ENCODE results near the gene CMTM3. TPM values are rescaled to one million over a fixed set of nuclear protein-coding genes. Genes with fewer than 3 reads are reported as not detected.

Gene CMTM3
- total and polyA plus RNA-seq, 2 experiments from 2014 or later, result 16.4 to 16.6 TPM

DNA sequence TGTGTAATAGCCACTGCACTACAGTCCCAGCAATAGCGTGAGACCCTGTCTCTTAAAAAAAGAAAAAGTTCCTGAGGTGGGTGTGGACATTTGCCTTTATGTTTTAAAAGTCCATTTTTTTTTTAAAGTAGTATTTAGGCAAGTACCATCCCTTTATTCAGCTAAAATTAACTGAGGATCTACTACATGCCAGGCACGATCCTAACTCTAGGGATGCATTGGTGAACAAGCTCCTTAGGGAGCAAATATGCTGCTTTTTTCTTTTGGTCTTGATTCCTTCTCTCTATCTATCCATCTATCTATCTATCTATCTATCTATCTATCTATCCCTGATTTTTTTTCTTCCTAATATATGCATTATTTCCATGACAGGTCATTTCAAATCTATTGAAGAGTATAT, 44.7 kb downstream of the CMTM3 start:
- Mint-ChIP-seq H3K27ac (no peak overlapping the region), H3K4me1 (peaks cover 23% of the 10 kb centered on the region; the same call in 2 of the 3 replicates), H3K4me3 (no peak overlapping the region), H3K27me3 (ENCODE audit: insufficient read depth, low read depth, poor library complexity) (no peaks in the 10 kb centered on the region), H3K36me3 (ENCODE audit: low read depth) (no peaks in the 10 kb centered on the region), H3K9me3 (no peaks in the 10 kb centered on the region; the same call in 2 of the 3 replicates)
- DNase-seq (ENCODE audit: low spot score), result no peak
- no peaks in the 10 kb centered on the region for H3K27me3 ChIP-seq (ENCODE audit: insufficient read depth)
- ATAC-seq, result no peak
- H3F3A ChIP-seq (replicated peaks; ENCODE audit: low read depth), result no peaks in the 10 kb centered on the region
- H2AFZ ChIP-seq, result no peak overlapping the region
- H3K27ac ChIP-seq (ENCODE audit: low read depth), result no peak overlapping the region
- no peak overlapping the region for H3K4me2 ChIP-seq
- H3K9me2 ChIP-seq (ENCODE audit: insufficient read depth), result no peaks in the 10 kb centered on the region
- H3K79me2 ChIP-seq (replicated peaks; ENCODE audit: insufficient read depth), result peaks cover 13% of the 10 kb centered on the region
- no peak overlapping the region for H3K4me3 ChIP-seq
- peaks cover 5% of the 10 kb centered on the region; the same call in 1 of the 2 replicates for H4K20me1 ChIP-seq (replicated peaks; ENCODE audit: insufficient read depth)
- H3K4me1 ChIP-seq (ENCODE audit: insufficient read depth), result peaks cover 8% of the 10 kb centered on the region
- no peaks in the 10 kb centered on the region for H3K36me3 ChIP-seq (ENCODE audit: insufficient read depth)
- TF ChIP-seq POLR2AphosphoS5 (IDR thresholded peaks at IDR 0.05; ENCODE audit: low read depth) (no peak), NANOG (IDR thresholded peaks at IDR 0.05; ENCODE audit: borderline replicate concordance) (no peak), ZNF331 (CRISPR knock-in tag; IDR thresholded peaks at IDR 0.05; ENCODE audit: low read depth) (no peak)
- TF ChIP-seq, protein P1, sequence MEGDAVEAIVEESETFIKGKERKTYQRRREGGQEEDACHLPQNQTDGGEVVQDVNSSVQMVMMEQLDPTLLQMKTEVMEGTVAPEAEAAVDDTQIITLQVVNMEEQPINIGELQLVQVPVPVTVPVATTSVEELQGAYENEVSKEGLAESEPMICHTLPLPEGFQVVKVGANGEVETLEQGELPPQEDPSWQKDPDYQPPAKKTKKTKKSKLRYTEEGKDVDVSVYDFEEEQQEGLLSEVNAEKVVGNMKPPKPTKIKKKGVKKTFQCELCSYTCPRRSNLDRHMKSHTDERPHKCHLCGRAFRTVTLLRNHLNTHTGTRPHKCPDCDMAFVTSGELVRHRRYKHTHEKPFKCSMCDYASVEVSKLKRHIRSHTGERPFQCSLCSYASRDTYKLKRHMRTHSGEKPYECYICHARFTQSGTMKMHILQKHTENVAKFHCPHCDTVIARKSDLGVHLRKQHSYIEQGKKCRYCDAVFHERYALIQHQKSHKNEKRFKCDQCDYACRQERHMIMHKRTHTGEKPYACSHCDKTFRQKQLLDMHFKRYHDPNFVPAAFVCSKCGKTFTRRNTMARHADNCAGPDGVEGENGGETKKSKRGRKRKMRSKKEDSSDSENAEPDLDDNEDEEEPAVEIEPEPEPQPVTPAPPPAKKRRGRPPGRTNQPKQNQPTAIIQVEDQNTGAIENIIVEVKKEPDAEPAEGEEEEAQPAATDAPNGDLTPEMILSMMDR (conservative IDR thresholded peaks at IDR 0.05; ENCODE audit: low read depth in 2 of 2), result no peak
- TF ChIP-seq, protein P2, sequence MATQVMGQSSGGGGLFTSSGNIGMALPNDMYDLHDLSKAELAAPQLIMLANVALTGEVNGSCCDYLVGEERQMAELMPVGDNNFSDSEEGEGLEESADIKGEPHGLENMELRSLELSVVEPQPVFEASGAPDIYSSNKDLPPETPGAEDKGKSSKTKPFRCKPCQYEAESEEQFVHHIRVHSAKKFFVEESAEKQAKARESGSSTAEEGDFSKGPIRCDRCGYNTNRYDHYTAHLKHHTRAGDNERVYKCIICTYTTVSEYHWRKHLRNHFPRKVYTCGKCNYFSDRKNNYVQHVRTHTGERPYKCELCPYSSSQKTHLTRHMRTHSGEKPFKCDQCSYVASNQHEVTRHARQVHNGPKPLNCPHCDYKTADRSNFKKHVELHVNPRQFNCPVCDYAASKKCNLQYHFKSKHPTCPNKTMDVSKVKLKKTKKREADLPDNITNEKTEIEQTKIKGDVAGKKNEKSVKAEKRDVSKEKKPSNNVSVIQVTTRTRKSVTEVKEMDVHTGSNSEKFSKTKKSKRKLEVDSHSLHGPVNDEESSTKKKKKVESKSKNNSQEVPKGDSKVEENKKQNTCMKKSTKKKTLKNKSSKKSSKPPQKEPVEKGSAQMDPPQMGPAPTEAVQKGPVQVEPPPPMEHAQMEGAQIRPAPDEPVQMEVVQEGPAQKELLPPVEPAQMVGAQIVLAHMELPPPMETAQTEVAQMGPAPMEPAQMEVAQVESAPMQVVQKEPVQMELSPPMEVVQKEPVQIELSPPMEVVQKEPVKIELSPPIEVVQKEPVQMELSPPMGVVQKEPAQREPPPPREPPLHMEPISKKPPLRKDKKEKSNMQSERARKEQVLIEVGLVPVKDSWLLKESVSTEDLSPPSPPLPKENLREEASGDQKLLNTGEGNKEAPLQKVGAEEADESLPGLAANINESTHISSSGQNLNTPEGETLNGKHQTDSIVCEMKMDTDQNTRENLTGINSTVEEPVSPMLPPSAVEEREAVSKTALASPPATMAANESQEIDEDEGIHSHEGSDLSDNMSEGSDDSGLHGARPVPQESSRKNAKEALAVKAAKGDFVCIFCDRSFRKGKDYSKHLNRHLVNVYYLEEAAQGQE (IDR thresholded peaks at IDR 0.05; ENCODE audit: unreplicated experiment), result no peak

- Histone ChIP-seq H3K4me3 (no peak overlapping the region), H3K79me2 (replicated peaks; ENCODE audit: insufficient read depth) (peaks cover 17% of the 10 kb centered on the region), H3K9me2 (ENCODE audit: insufficient read depth) (no peaks in the 10 kb centered on the region), H3K36me3 (ENCODE audit: insufficient read depth) (no peaks in the 10 kb centered on the region), H3K27me3 (ENCODE audit: insufficient read depth) (no peaks in the 10 kb centered on the region), H3K4me2 (no peak overlapping the region), H2AFZ (no peak overlapping the region), H4K20me1 (replicated peaks; ENCODE audit: insufficient read depth) (peaks cover 4% of the 10 kb centered on the region; the same call in 1 of the 2 replicates), H3K4me1 (ENCODE audit: insufficient read depth) (peaks cover 8% of the 10 kb centered on the region), H3F3A (replicated peaks; ENCODE audit: low read depth) (no peaks in the 10 kb centered on the region), H3K27ac (ENCODE audit: low read depth) (no peak overlapping the region)
- TF ChIP-seq, protein P2 (IDR thresholded peaks at IDR 0.05; ENCODE audit: unreplicated experiment), result no peak
- TF ChIP-seq CREB1 (CRISPR knock-in tag; IDR thresholded peaks at IDR 0.05; ENCODE audit: low read depth), result no peak
- TF ChIP-seq, protein P1 (conservative IDR thresholded peaks at IDR 0.05; ENCODE audit: low read depth in 2 of 2), result no peak
- no peak for TF ChIP-seq ZNF331 (CRISPR knock-in tag; IDR thresholded peaks at IDR 0.05; ENCODE audit: low read depth)
- TF ChIP-seq POLR2AphosphoS5 (IDR thresholded peaks at IDR 0.05; ENCODE audit: low read depth), result no peak
- TF ChIP-seq, protein P3, sequence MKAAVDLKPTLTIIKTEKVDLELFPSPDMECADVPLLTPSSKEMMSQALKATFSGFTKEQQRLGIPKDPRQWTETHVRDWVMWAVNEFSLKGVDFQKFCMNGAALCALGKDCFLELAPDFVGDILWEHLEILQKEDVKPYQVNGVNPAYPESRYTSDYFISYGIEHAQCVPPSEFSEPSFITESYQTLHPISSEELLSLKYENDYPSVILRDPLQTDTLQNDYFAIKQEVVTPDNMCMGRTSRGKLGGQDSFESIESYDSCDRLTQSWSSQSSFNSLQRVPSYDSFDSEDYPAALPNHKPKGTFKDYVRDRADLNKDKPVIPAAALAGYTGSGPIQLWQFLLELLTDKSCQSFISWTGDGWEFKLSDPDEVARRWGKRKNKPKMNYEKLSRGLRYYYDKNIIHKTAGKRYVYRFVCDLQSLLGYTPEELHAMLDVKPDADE (IDR thresholded peaks at IDR 0.05), result no peak
- TF ChIP-seq JUNB (IDR thresholded peaks at IDR 0.05; ENCODE audit: unreplicated experiment), result no peak
- TF ChIP-seq EZH2phosphoT487 (IDR thresholded peaks at IDR 0.05; ENCODE audit: unreplicated experiment), result no peak
- TF ChIP-seq NANOG (IDR thresholded peaks at IDR 0.05; ENCODE audit: borderline replicate concordance), result no peak
- H3K36me3 Mint-ChIP-seq (ENCODE audit: low read depth), result no peaks in the 10 kb centered on the region
- ATAC-seq, result no peak
- peaks cover 19% of the 10 kb centered on the region; the same call in 2 of the 3 replicates for H3K4me1 Mint-ChIP-seq
- no peaks in the 10 kb centered on the region for H3K27me3 Mint-ChIP-seq (ENCODE audit: insufficient read depth, low read depth, poor library complexity)
- DNase-seq (ENCODE audit: low spot score), result no peak
- no peak overlapping the region for H3K27ac Mint-ChIP-seq
- H3K9me3 Mint-ChIP-seq, result no peaks in the 10 kb centered on the region; the same call in 2 of the 3 replicates
- H3K4me3 Mint-ChIP-seq, result no peak overlapping the region
These were observed 45.2 kb downstream of the CMTM3 start for GRCh38 chr16:66649636-66650205.

All from GM23338 (cell line).